GM18861 (cell line): ENCODE results near the gene URI1.

Source experiments
- ATAC-seq: cut with Tn5 transposase; IDR thresholded peaks from one replicate; pipeline ENCODE4 v1.9.1; 2021; ENCODE audit not compliant: unreplicated experiment

URI1 gene

GRCh38 chr19:29967623-29968022 is 25.6 kb downstream of the URI1 start:
- ATAC-seq = no peak

GRCh38 chr19:29969891-29970290 is 27.9 kb downstream of the URI1 start:
- ATAC-seq = no peak

GRCh38 chr19:29971002-29971401 is 29.0 kb downstream of the URI1 start:
- no peak for ATAC-seq

GRCh38 chr19:29971648-29972047 is 29.6 kb downstream of the URI1 start:
- no peak for ATAC-seq

GRCh38 chr19:29974701-29975100 is 32.7 kb downstream of the URI1 start:
- ATAC-seq = no peak

GRCh38 chr19:29976151-29976943 is 34.3 kb downstream of the URI1 start:
- no peak for ATAC-seq

- no peak for ATAC-seq
Measured at GRCh38 chr19:29978080-29978479, 36.0 kb downstream of the URI1 start.

- no peak for ATAC-seq
Measured at GRCh38 chr19:29983568-29983967, 41.5 kb downstream of the URI1 start.

GRCh38 chr19:29985196-29985595 is 43.2 kb downstream of the URI1 start:
- ATAC-seq = no peak

GRCh38 chr19:29988351-29988750 is 46.3 kb downstream of the URI1 start:
- no peak for ATAC-seq

GRCh38 chr19:29992233-29992867 is 50.3 kb downstream of the URI1 start:
- ATAC-seq = no peak

- no peak for ATAC-seq
Measured at GRCh38 chr19:29999490-29999889, 57.5 kb downstream of the URI1 start.

GRCh38 chr19:30000862-30001261 is 58.8 kb downstream of the URI1 start:
- no peak for ATAC-seq

GRCh38 chr19:30001301-30001700 is 59.3 kb downstream of the URI1 start:
- no peak for ATAC-seq

GRCh38 chr19:30001791-30002190 is 59.8 kb downstream of the URI1 start:
- no peak for ATAC-seq

- no peak for ATAC-seq
Measured at GRCh38 chr19:30003866-30004265, 61.8 kb downstream of the URI1 start.

- no peak for ATAC-seq
Measured at GRCh38 chr19:30004403-30004802, 62.4 kb downstream of the URI1 start.

GRCh38 chr19:30006207-30006606 is 64.2 kb downstream of the URI1 start:
- ATAC-seq = no peak

- ATAC-seq = no peak
Measured at GRCh38 chr19:30008169-30008568, 66.1 kb downstream of the URI1 start.

- ATAC-seq = no peak
Measured at GRCh38 chr19:30009013-30009412, 67.0 kb downstream of the URI1 start.

- no peak for ATAC-seq
Measured at GRCh38 chr19:30011051-30011578, 69.1 kb downstream of the URI1 start.

GRCh38 chr19:30014770-30015169 is 72.7 kb downstream of the URI1 start:
- ATAC-seq = no peak
